GM21526 (cell line): ENCODE results near the gene ASAH2.
"Not testable (repeated sequence)": the region's sequence is repeated elsewhere in the genome, so short reads cannot be mapped to it uniquely, and the experiment has no call there.

Experiments used
- ATAC-seq: cut with Tn5 transposase; IDR thresholded peaks from one replicate; pipeline ENCODE4 v1.9.1; 2021; ENCODE audit warnings: moderate library complexity; ENCODE audit not compliant: unreplicated experiment, low FRiP score

The ASAH2 gene

GRCh38 chr10:50260791-50261281, 9.5 kb upstream of the ASAH2 start:
- ATAC-seq: peak; percentile 99

GRCh38 chr10:50254479-50254878, 3.2 kb upstream of the ASAH2 start:
- no peak for ATAC-seq

GRCh38 chr10:50250096-50250854, 1.0 kb downstream of the ASAH2 start:
- no peak for ATAC-seq

- ATAC-seq: no peak
Measured at GRCh38 chr10:50248598-50248997, 2.7 kb downstream of the ASAH2 start.

GRCh38 chr10:50248062-50248461, 3.3 kb downstream of the ASAH2 start:
- no peak for ATAC-seq

- ATAC-seq: no peak
Measured at GRCh38 chr10:50244201-50244600, 7.1 kb downstream of the ASAH2 start.

- no peak for ATAC-seq
Measured at GRCh38 chr10:50242777-50243176, 8.5 kb downstream of the ASAH2 start.

- ATAC-seq: not testable (repeated sequence)
Measured at GRCh38 chr10:50241478-50241877, 9.8 kb downstream of the ASAH2 start.

- ATAC-seq: no peak
Measured at GRCh38 chr10:50234486-50234885, 16.8 kb downstream of the ASAH2 start.

- ATAC-seq: no peak
Measured at GRCh38 chr10:50232261-50232639, 19.1 kb downstream of the ASAH2 start.

GRCh38 chr10:50231515-50232260, 19.6 kb downstream of the ASAH2 start:
- no peak for ATAC-seq

GRCh38 chr10:50229460-50229859, 21.9 kb downstream of the ASAH2 start:
- ATAC-seq: no peak

GRCh38 chr10:50228672-50229071, 22.6 kb downstream of the ASAH2 start:
- no peak for ATAC-seq

- no peak for ATAC-seq
Measured at GRCh38 chr10:50226610-50227009, 24.7 kb downstream of the ASAH2 start.

GRCh38 chr10:50224330-50224952, 26.9 kb downstream of the ASAH2 start:
- no peak for ATAC-seq

- no peak for ATAC-seq
Measured at GRCh38 chr10:50222199-50222598, 29.1 kb downstream of the ASAH2 start.

- ATAC-seq: no peak
Measured at GRCh38 chr10:50221470-50221869, 29.8 kb downstream of the ASAH2 start.

- ATAC-seq: no peak
Measured at GRCh38 chr10:50219646-50220045, 31.7 kb downstream of the ASAH2 start.

- no peak for ATAC-seq
Measured at GRCh38 chr10:50219200-50219599, 32.1 kb downstream of the ASAH2 start.

GRCh38 chr10:50216894-50217293, 34.4 kb downstream of the ASAH2 start:
- ATAC-seq: no peak

- ATAC-seq: no peak
Measured at GRCh38 chr10:50216418-50216817, 34.9 kb downstream of the ASAH2 start.
